ENCODE measurements around the gene CHRNA1. TPM values are rescaled to one million over a fixed set of nuclear protein-coding genes. Genes with fewer than 3 reads are reported as not detected.

CHRNA1 gene
- polyA plus RNA-seq, 1 experiment = not detected

DNA sequence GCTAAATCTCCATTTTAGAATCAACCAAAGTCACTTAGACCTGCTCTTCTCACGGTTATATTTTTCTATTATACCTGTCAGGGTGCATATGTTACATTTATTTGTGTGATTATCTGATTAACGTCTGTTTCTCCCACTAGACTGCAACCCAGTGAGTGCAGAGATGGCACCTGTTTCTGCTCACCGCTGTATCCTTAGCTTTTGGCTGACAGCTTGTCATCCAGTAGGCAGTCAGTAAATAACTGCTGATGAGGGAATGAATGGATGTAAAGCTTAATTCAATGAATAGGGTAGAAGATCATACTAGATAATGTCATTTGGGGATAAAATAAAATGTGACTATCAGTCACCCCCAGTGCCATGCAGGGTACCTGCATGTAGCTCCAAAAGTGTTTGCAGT lies 6.9 kb upstream of the CHRNA1 start:
- no peaks in the 10 kb centered on the region for H3K36me3 ChIP-seq (ENCODE audit: control insufficient read depth, insufficient read depth, low read length)
- TF ChIP-seq, protein P1, sequence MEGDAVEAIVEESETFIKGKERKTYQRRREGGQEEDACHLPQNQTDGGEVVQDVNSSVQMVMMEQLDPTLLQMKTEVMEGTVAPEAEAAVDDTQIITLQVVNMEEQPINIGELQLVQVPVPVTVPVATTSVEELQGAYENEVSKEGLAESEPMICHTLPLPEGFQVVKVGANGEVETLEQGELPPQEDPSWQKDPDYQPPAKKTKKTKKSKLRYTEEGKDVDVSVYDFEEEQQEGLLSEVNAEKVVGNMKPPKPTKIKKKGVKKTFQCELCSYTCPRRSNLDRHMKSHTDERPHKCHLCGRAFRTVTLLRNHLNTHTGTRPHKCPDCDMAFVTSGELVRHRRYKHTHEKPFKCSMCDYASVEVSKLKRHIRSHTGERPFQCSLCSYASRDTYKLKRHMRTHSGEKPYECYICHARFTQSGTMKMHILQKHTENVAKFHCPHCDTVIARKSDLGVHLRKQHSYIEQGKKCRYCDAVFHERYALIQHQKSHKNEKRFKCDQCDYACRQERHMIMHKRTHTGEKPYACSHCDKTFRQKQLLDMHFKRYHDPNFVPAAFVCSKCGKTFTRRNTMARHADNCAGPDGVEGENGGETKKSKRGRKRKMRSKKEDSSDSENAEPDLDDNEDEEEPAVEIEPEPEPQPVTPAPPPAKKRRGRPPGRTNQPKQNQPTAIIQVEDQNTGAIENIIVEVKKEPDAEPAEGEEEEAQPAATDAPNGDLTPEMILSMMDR (IDR thresholded peaks at IDR 0.05; ENCODE audit: insufficient read depth, low read depth, low read length) = no peak
- no peak overlapping the region for H3K4me3 ChIP-seq (ENCODE audit: low read depth, low read length)
- ChIA-PET CTCF (interaction anchor here (0.6 to 6.4 kb wide), 38 partner anchors 8 to 234 kb away, joined by 3 to 142 read pairs (median 6); partner anchors contain the start of gene CHN1), POLR2A (no interaction called here)
- no peaks in the 10 kb centered on the region for H3K27me3 ChIP-seq (ENCODE audit: control insufficient read depth, insufficient read depth, low read length)
- DNase-seq (ENCODE audit: low read depth) = no peak

GRCh38 chr2:174768557-174768956 lies 4.3 kb upstream of the CHRNA1 start:
- H3K36me3 ChIP-seq (ENCODE audit: control insufficient read depth, insufficient read depth, low read length) = no peaks in the 10 kb centered on the region
- POLR2A ChIA-PET = no interaction called here
- TF ChIP-seq, protein P1 (IDR thresholded peaks at IDR 0.05; ENCODE audit: insufficient read depth, low read depth, low read length) = no peak
- no peak overlapping the region for H3K4me3 ChIP-seq (ENCODE audit: low read depth, low read length)
- DNase-seq (ENCODE audit: low read depth) = no peak
- CTCF ChIA-PET = interaction anchor here (6.3 to 6.4 kb wide), 2 partner anchors 216 to 223 kb away, joined by 83 to 142 read pairs; no protein-coding TSS in a partner anchor
- H3K27me3 ChIP-seq (ENCODE audit: control insufficient read depth, insufficient read depth, low read length) = no peaks in the 10 kb centered on the region

DNA sequence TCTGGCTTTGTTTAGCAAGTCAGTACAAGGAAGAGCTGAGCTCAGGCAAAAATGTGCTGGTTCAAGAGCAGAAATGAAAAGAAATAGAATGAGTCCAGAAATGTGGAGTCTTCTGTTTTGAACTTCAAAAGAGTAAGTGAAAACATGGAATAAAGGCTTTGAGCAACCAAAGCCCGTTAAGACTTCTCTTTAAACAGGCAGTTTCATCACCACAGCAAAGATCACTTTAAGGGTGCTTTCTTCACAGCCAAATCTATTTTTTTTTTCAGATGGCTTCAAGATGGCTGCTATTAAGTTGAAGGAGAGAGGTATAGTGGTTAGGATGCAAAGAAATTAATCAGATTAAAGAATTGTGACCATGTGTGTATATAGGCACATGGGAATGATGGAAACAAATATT lies 2.0 kb upstream of the CHRNA1 start:
- ChIA-PET CTCF (interaction anchor here (0.7 to 3.8 kb wide), 4 partner anchors 35 to 366 kb away, joined by 3 to 20 read pairs (median 8); no protein-coding TSS in a partner anchor), POLR2A (interaction anchor here (0.6 kb wide), 1 partner anchor 209 kb away, joined by 5 read pairs; no protein-coding TSS in a partner anchor)
- Histone ChIP-seq H3K27me3 (ENCODE audit: control insufficient read depth, insufficient read depth, low read length) (no peaks in the 10 kb centered on the region), H3K36me3 (ENCODE audit: control insufficient read depth, insufficient read depth, low read length) (no peaks in the 10 kb centered on the region), H3K4me3 (ENCODE audit: low read depth, low read length) (no peak overlapping the region)
- TF ChIP-seq, protein P1 (IDR thresholded peaks at IDR 0.05; ENCODE audit: insufficient read depth, low read depth, low read length) = no peak
- no peak for DNase-seq (ENCODE audit: low read depth)

GRCh38 chr2:174765576-174765975 lies 1.3 kb upstream of the CHRNA1 start:
- Histone ChIP-seq H3K27me3 (ENCODE audit: control insufficient read depth, insufficient read depth, low read length) (no peaks in the 10 kb centered on the region), H3K4me3 (ENCODE audit: low read depth, low read length) (no peak overlapping the region), H3K36me3 (ENCODE audit: control insufficient read depth, insufficient read depth, low read length) (no peaks in the 10 kb centered on the region)
- CTCF ChIA-PET = interaction anchor here (0.7 to 3.8 kb wide), 7 partner anchors 7 to 367 kb away, joined by 3 to 20 read pairs (median 3); no protein-coding TSS in a partner anchor
- no peak for DNase-seq (ENCODE audit: low read depth)
- POLR2A ChIA-PET = interaction anchor here (0.6 kb wide), 1 partner anchor 15 kb away, joined by 3 read pairs; no protein-coding TSS in a partner anchor
- TF ChIP-seq, protein P1 (IDR thresholded peaks at IDR 0.05; ENCODE audit: insufficient read depth, low read depth, low read length) = no peak

GRCh38 chr2:174763780-174764179 lies 492 bp downstream of the CHRNA1 start:
- POLR2A ChIA-PET = no interaction called here

More at GRCh38 chr2:174763780-174764179, 492 bp downstream of the CHRNA1 start:
- H3K4me3 ChIP-seq (ENCODE audit: low read depth, low read length) = no peak overlapping the region
- no peaks in the 10 kb centered on the region for H3K36me3 ChIP-seq (ENCODE audit: control insufficient read depth, insufficient read depth, low read length)
- H3K27me3 ChIP-seq (ENCODE audit: control insufficient read depth, insufficient read depth, low read length) = no peaks in the 10 kb centered on the region
- TF ChIP-seq, protein P1 (IDR thresholded peaks at IDR 0.05; ENCODE audit: insufficient read depth, low read depth, low read length) = no peak
- DNase-seq (ENCODE audit: low read depth) = no peak
- CTCF ChIA-PET = interaction anchor here (1.2 to 6.3 kb wide), 7 partner anchors 8 to 225 kb away, joined by 3 to 40 read pairs (median 12); no protein-coding TSS in a partner anchor
